Bronchial epithelial cell (primary cell): Measurements from ENCODE around the gene MTRF1. TPM values are rescaled to one million over a fixed set of nuclear protein-coding genes. Genes with fewer than 3 reads are reported as not detected.
A peak's percentile ranks its signal among the peaks of the same experiment; 100 is the strongest.

Source experiments
- DNase-seq: peaks from one replicate; pipeline ENCODE4 v3.0.0-alpha.2; 2010; ENCODE audit warnings: low read depth
- FAIRE-seq: peaks from 2 replicates; lab custom pipeline; 2011; peaks lifted over from hg19 to GRCh38; lab: Jason Lieb, UNC
- H3K27me3 ChIP-seq: 2 replicates; pipeline ENCODE4 v1.5.1; 2011; ENCODE audit warnings: low read length; ENCODE audit not compliant: control insufficient read depth, insufficient read depth
- H3K36me3 ChIP-seq: 2 replicates; pipeline ENCODE4 v1.5.1; 2011; ENCODE audit warnings: low read length; ENCODE audit not compliant: control insufficient read depth, insufficient read depth
- H3K4me3 ChIP-seq: 2 replicates; pipeline ENCODE4 v1.5.1; 2011; ENCODE audit warnings: mild to moderate bottlenecking, low read depth, low read length, control low read depth
- CTCF ChIP-seq: IDR thresholded peaks from 2 replicates; pipeline ENCODE4 v1.5.1; 2011; ENCODE audit warnings: mild to moderate bottlenecking, moderate library complexity, low read length, control low read depth, inconsistent platforms; ENCODE audit not compliant: insufficient read depth, severe bottlenecking
- total RNA-seq: library from RNA; depleted of rRNA; stranded (reverse); fragments of >200 nt; gene quantifications from 2 replicates; pipeline ENCODE4 v1.2.1, GENCODE V29; 2014

MTRF1 gene
- total RNA-seq, 1 donor from 2014 or later = 10.0 TPM

GRCh38 chr13:41199526-41199925, 63.9 kb downstream of the MTRF1 start:
- FAIRE-seq (no peak), DNase-seq (no peak)
- Histone ChIP-seq H3K27me3 (no peaks in the 10 kb centered on the region), H3K36me3 (no peaks in the 10 kb centered on the region), H3K4me3 (no peak overlapping the region)
- TF ChIP-seq CTCF = no peak

- H3K36me3 ChIP-seq = no peaks in the 10 kb centered on the region
- no peak overlapping the region for H3K4me3 ChIP-seq
- no peaks in the 10 kb centered on the region for H3K27me3 ChIP-seq
- FAIRE-seq = no peak
- no peak for TF ChIP-seq CTCF
- DNase-seq = no peak
Measured at GRCh38 chr13:41199079-41199478, 64.3 kb downstream of the MTRF1 start.

- no peaks in the 10 kb centered on the region for H3K36me3 ChIP-seq
- peak; percentile 45 for DNase-seq
- peak; percentile 35 for TF ChIP-seq CTCF
- no peaks in the 10 kb centered on the region for H3K27me3 ChIP-seq
- FAIRE-seq = no peak
- H3K4me3 ChIP-seq = no peak overlapping the region
Measured at GRCh38 chr13:41196620-41197019, 66.8 kb downstream of the MTRF1 start.

GRCh38 chr13:41196011-41196410, 67.4 kb downstream of the MTRF1 start:
- Histone ChIP-seq H3K4me3 (no peak overlapping the region), H3K36me3 (no peaks in the 10 kb centered on the region), H3K27me3 (no peaks in the 10 kb centered on the region)
- no peak for TF ChIP-seq CTCF
- DNase-seq (no peak), FAIRE-seq (no peak)

- no peak for TF ChIP-seq CTCF
- no peaks in the 10 kb centered on the region for H3K27me3 ChIP-seq
- H3K36me3 ChIP-seq = no peaks in the 10 kb centered on the region
- FAIRE-seq (no peak), DNase-seq (peak; percentile 92)
- H3K4me3 ChIP-seq = peak within 1 kb of the TSS; percentile 59
Measured at GRCh38 chr13:41193919-41194824, 69.2 kb downstream of the MTRF1 start, which contains the start of gene KBTBD7. TSS of gene KBTBD7 (minus strand) at chr13:41194569. CDS start at chr13:41194257, 312 bp downstream.
